Activated T-cell treated with anti-CD3 and anti-CD28 coated beads, Interleukin-2, amount 50 U/mL, for 24 hours (primary cell): Measurements from ENCODE around the gene ABHD2.
"Not testable (repeated sequence)": the region's sequence is repeated elsewhere in the genome, so short reads cannot be mapped to it uniquely, and the experiment has no call there.

ENCODE experiments used
- DNase-seq: peaks from one replicate; pipeline ENCODE4 v3.0.0-alpha.2; 2020
- H3K27ac Mint-ChIP-seq: 2 replicates; pipeline ENCODE4 v1.8.0; 2020; ENCODE audit warnings: mild to moderate bottlenecking, mixed read lengths
- H3K27me3 Mint-ChIP-seq: 2 replicates; pipeline ENCODE4 v1.8.0; 2020; ENCODE audit warnings: mixed read lengths
- H3K36me3 Mint-ChIP-seq: 2 replicates; pipeline ENCODE4 v1.8.0; 2020; ENCODE audit warnings: low read depth, mixed read lengths
- H3K4me1 Mint-ChIP-seq: 2 replicates; pipeline ENCODE4 v1.8.0; 2020; ENCODE audit warnings: low read depth, mixed read lengths
- H3K4me3 Mint-ChIP-seq: 2 replicates; pipeline ENCODE4 v1.8.0; 2020; ENCODE audit warnings: mild to moderate bottlenecking, moderate library complexity, mixed read lengths
- H3K9me3 Mint-ChIP-seq: 2 replicates; pipeline ENCODE4 v1.8.0; 2020; ENCODE audit warnings: mixed read lengths

Gene ABHD2

GRCh38 chr15:89087830-89088604 is at the start of gene ABHD2:
TSS of gene ABHD2 (plus strand) at chr15:89088456. CDS start at chr15:89116328, 27,872 bp downstream.
- H3K4me1 Mint-ChIP-seq: peaks cover 38% of the 10 kb centered on the region
- no peaks in the 10 kb centered on the region for H3K9me3 Mint-ChIP-seq
- DNase-seq: peak; percentile 100
- peak within 1 kb of the TSS; percentile 94 for H3K27ac Mint-ChIP-seq
- no peak within 1 kb of the TSS for H3K4me3 Mint-ChIP-seq
- no peaks in the 10 kb centered on the region for H3K27me3 Mint-ChIP-seq
- H3K36me3 Mint-ChIP-seq: peaks cover 21% of the 10 kb centered on the region

- H3K27me3 Mint-ChIP-seq: peaks cover 19% of the 10 kb centered on the region
- no peak overlapping the region for H3K27ac Mint-ChIP-seq
- peaks cover 6% of the 10 kb centered on the region for H3K4me1 Mint-ChIP-seq
- H3K36me3 Mint-ChIP-seq: no peaks in the 10 kb centered on the region
- H3K4me3 Mint-ChIP-seq: no peak overlapping the region
- peaks cover 1% of the 10 kb centered on the region for H3K9me3 Mint-ChIP-seq
- DNase-seq: no peak
These were observed 49.1 kb upstream of the ABHD2 start for GRCh38 chr15:89039142-89039541.

GRCh38 chr15:89041507-89041906 is 46.7 kb upstream of the ABHD2 start:
- peaks cover 6% of the 10 kb centered on the region for H3K4me1 Mint-ChIP-seq
- no peak overlapping the region for H3K4me3 Mint-ChIP-seq
- no peaks in the 10 kb centered on the region for H3K36me3 Mint-ChIP-seq
- no peak overlapping the region for H3K27ac Mint-ChIP-seq
- peaks cover 1% of the 10 kb centered on the region for H3K9me3 Mint-ChIP-seq
- peaks cover 10% of the 10 kb centered on the region for H3K27me3 Mint-ChIP-seq
- DNase-seq: no peak

- H3K27ac Mint-ChIP-seq: no peak overlapping the region
- no peaks in the 10 kb centered on the region for H3K36me3 Mint-ChIP-seq
- no peak for DNase-seq
- no peak overlapping the region for H3K4me3 Mint-ChIP-seq
- peaks cover 10% of the 10 kb centered on the region for H3K27me3 Mint-ChIP-seq
- H3K9me3 Mint-ChIP-seq: peaks cover 1% of the 10 kb centered on the region
- H3K4me1 Mint-ChIP-seq: peaks cover 6% of the 10 kb centered on the region
These were observed 45.9 kb upstream of the ABHD2 start for GRCh38 chr15:89042387-89042786.

- peaks cover 7% of the 10 kb centered on the region for H3K27me3 Mint-ChIP-seq
- H3K27ac Mint-ChIP-seq: no peak overlapping the region
- peaks cover 6% of the 10 kb centered on the region for H3K4me1 Mint-ChIP-seq
- H3K4me3 Mint-ChIP-seq: no peak overlapping the region
- peaks cover 3% of the 10 kb centered on the region for H3K9me3 Mint-ChIP-seq
- H3K36me3 Mint-ChIP-seq: no peaks in the 10 kb centered on the region
- DNase-seq: no peak
These were observed 44.9 kb upstream of the ABHD2 start for GRCh38 chr15:89043031-89044002.

GRCh38 chr15:89049016-89049666 is 39.1 kb upstream of the ABHD2 start:
- H3K4me3 Mint-ChIP-seq, H3K27me3 Mint-ChIP-seq, H3K36me3 Mint-ChIP-seq, DNase-seq, H3K27ac Mint-ChIP-seq, H3K9me3 Mint-ChIP-seq: not testable (repeated sequence)
- peaks cover 21% of the 10 kb centered on the region for H3K4me1 Mint-ChIP-seq

- Mint-ChIP-seq H3K9me3 (peaks cover 7% of the 10 kb centered on the region), H3K4me1 (peaks cover 21% of the 10 kb centered on the region), H3K36me3 (no peaks in the 10 kb centered on the region), H3K27me3 (no peaks in the 10 kb centered on the region), H3K4me3 (no peak overlapping the region), H3K27ac (no peak overlapping the region)
- no peak for DNase-seq
These were observed 36.4 kb upstream of the ABHD2 start for GRCh38 chr15:89051875-89052274.

- Mint-ChIP-seq H3K4me1 (peaks cover 25% of the 10 kb centered on the region), H3K4me3 (no peak overlapping the region), H3K36me3 (no peaks in the 10 kb centered on the region), H3K27me3 (no peaks in the 10 kb centered on the region), H3K27ac (no peak overlapping the region), H3K9me3 (peaks cover 7% of the 10 kb centered on the region)
- no peak for DNase-seq
These were observed 35.8 kb upstream of the ABHD2 start for GRCh38 chr15:89052474-89052873.

- H3K4me1 Mint-ChIP-seq: peaks cover 18% of the 10 kb centered on the region
- no peak for DNase-seq
- no peaks in the 10 kb centered on the region for H3K36me3 Mint-ChIP-seq
- H3K9me3 Mint-ChIP-seq: peaks cover 3% of the 10 kb centered on the region
- H3K27me3 Mint-ChIP-seq: no peaks in the 10 kb centered on the region
- H3K4me3 Mint-ChIP-seq: no peak overlapping the region
- no peak overlapping the region for H3K27ac Mint-ChIP-seq
These were observed 33.4 kb upstream of the ABHD2 start for GRCh38 chr15:89054873-89055272.

GRCh38 chr15:89057506-89058133 is 30.6 kb upstream of the ABHD2 start:
- Mint-ChIP-seq H3K27me3 (no peaks in the 10 kb centered on the region), H3K4me1 (peaks cover 11% of the 10 kb centered on the region), H3K4me3 (no peak overlapping the region), H3K27ac (no peak overlapping the region), H3K36me3 (no peaks in the 10 kb centered on the region), H3K9me3 (no peaks in the 10 kb centered on the region)
- DNase-seq: peak; percentile 93

- H3K27me3 Mint-ChIP-seq: no peaks in the 10 kb centered on the region
- H3K36me3 Mint-ChIP-seq: no peaks in the 10 kb centered on the region
- H3K27ac Mint-ChIP-seq: no peak overlapping the region
- H3K4me1 Mint-ChIP-seq: peaks cover 10% of the 10 kb centered on the region
- H3K4me3 Mint-ChIP-seq: no peak overlapping the region
- no peaks in the 10 kb centered on the region for H3K9me3 Mint-ChIP-seq
- DNase-seq: no peak
These were observed 29.9 kb upstream of the ABHD2 start for GRCh38 chr15:89058376-89058775.

GRCh38 chr15:89058876-89059405 is 29.3 kb upstream of the ABHD2 start:
- H3K27ac Mint-ChIP-seq: no peak overlapping the region
- no peak for DNase-seq
- no peaks in the 10 kb centered on the region for H3K9me3 Mint-ChIP-seq
- no peaks in the 10 kb centered on the region for H3K27me3 Mint-ChIP-seq
- H3K4me3 Mint-ChIP-seq: no peak overlapping the region
- H3K36me3 Mint-ChIP-seq: no peaks in the 10 kb centered on the region
- peaks cover 10% of the 10 kb centered on the region for H3K4me1 Mint-ChIP-seq

GRCh38 chr15:89066280-89066679 is 22.0 kb upstream of the ABHD2 start:
- Mint-ChIP-seq H3K36me3 (peaks cover 5% of the 10 kb centered on the region), H3K27ac (no peak overlapping the region), H3K9me3 (peaks cover 17% of the 10 kb centered on the region), H3K4me1 (peaks cover 22% of the 10 kb centered on the region), H3K4me3 (no peak overlapping the region), H3K27me3 (no peaks in the 10 kb centered on the region)
- no peak for DNase-seq

- peak overlapping the region; percentile 50 for H3K4me3 Mint-ChIP-seq
- DNase-seq: no peak
- H3K9me3 Mint-ChIP-seq: peaks cover 17% of the 10 kb centered on the region
- H3K36me3 Mint-ChIP-seq: peaks cover 5% of the 10 kb centered on the region
- no peaks in the 10 kb centered on the region for H3K27me3 Mint-ChIP-seq
- peaks cover 22% of the 10 kb centered on the region for H3K4me1 Mint-ChIP-seq
- peak overlapping the region; percentile 86 for H3K27ac Mint-ChIP-seq
These were observed 20.5 kb upstream of the ABHD2 start for GRCh38 chr15:89067751-89068150.
